HG02623 (cell line): Measurements from ENCODE around the gene HK1.

Experiments
- ATAC-seq: cut with Tn5 transposase; IDR thresholded peaks from one replicate; pipeline ENCODE4 v1.9.1; 2021; ENCODE audit warnings: moderate library complexity; ENCODE audit not compliant: unreplicated experiment

Gene HK1

GRCh38 chr10:69367469-69367868 is 89.2 kb downstream of the HK1 start:
- ATAC-seq = no peak

GRCh38 chr10:69372126-69372980 is 94.1 kb downstream of the HK1 start:
- ATAC-seq = no peak

- ATAC-seq = no peak
Observed at GRCh38 chr10:69374242-69374641, 95.9 kb downstream of the HK1 start.

GRCh38 chr10:69374931-69375306 is 96.6 kb downstream of the HK1 start:
- no peak for ATAC-seq

- ATAC-seq = no peak
Observed at GRCh38 chr10:69375307-69376151, 97.2 kb downstream of the HK1 start.

GRCh38 chr10:69376662-69377061 is 98.4 kb downstream of the HK1 start:
- ATAC-seq = no peak

- no peak for ATAC-seq
Observed at GRCh38 chr10:69377191-69377590, 98.9 kb downstream of the HK1 start.

GRCh38 chr10:69377933-69378332 is 99.6 kb downstream of the HK1 start:
- ATAC-seq = no peak

- no peak for ATAC-seq
Observed at GRCh38 chr10:69379800-69380199, 101.5 kb downstream of the HK1 start.

GRCh38 chr10:69382382-69383117 is 104.3 kb downstream of the HK1 start:
- no peak for ATAC-seq

- no peak for ATAC-seq
Observed at GRCh38 chr10:69383558-69383957, 105.3 kb downstream of the HK1 start.

- ATAC-seq = no peak
Observed at GRCh38 chr10:69384320-69384719, 106.0 kb downstream of the HK1 start.

GRCh38 chr10:69385454-69386350 is 107.4 kb downstream of the HK1 start:
- ATAC-seq = no peak

- no peak for ATAC-seq
Observed at GRCh38 chr10:69387500-69387899, 109.2 kb downstream of the HK1 start.

- ATAC-seq = no peak
Observed at GRCh38 chr10:69388488-69388887, 110.2 kb downstream of the HK1 start.

GRCh38 chr10:69389827-69390490 is 111.7 kb downstream of the HK1 start:
- ATAC-seq = no peak

- ATAC-seq = no peak
Observed at GRCh38 chr10:69391158-69391557, 112.9 kb downstream of the HK1 start.

- peak; percentile 77 for ATAC-seq
Observed at GRCh38 chr10:69392481-69393000, 114.2 kb downstream of the HK1 start.

GRCh38 chr10:69394020-69394419 is 115.7 kb downstream of the HK1 start:
- ATAC-seq = no peak

- ATAC-seq = no peak
Observed at GRCh38 chr10:69397972-69398371, 119.7 kb downstream of the HK1 start.
